IMR-90 (cell line): Measurements from ENCODE around the gene DGAT2. TPM values are rescaled to one million over a fixed set of nuclear protein-coding genes. Genes with fewer than 3 reads are reported as not detected.

Experiments used
- ATAC-seq: fragments of 200-7000 bp; cut with Tn5 transposase; 2 replicates; pipeline ENCODE4 v1.9.1; 2020; ENCODE audit warnings: low read depth, mild to moderate bottlenecking, moderate library complexity
- BruUV-seq: library from RNA; stranded (reverse); fragments of 400-500 nt; replicated peaks from 2 replicates; lab custom pipeline; 2021; lab: Mats Ljungman, UMichigan
- CTCF ChIA-PET: fragments of 300-600 bp; formaldehyde crosslinking; extraction: SDS; loops from one replicate; lab custom pipeline; 2021; ENCODE audit warnings: antibody characterized with exemption; lab: Yijun Ruan, JAX
- POLR2A ChIA-PET: fragments of 300-600 bp; sonication (Branson Sonifier 250); formaldehyde crosslinking; loops from one replicate; lab custom pipeline; 2022; ENCODE audit warnings: antibody characterized with exemption; ENCODE audit not compliant: unreplicated experiment; lab: Charles Lee
- DNase-seq: peaks from one replicate; pipeline ENCODE4 v3.0.0; 2013
- H2AFZ ChIP-seq: replicated peaks from 2 replicates; pipeline ENCODE3; 2013; ENCODE audit warnings: low read length, mild to moderate bottlenecking; ENCODE audit not compliant: poor library complexity
- H2AK5ac ChIP-seq: 2 replicates; pipeline ENCODE4 v1.6.1; 2013; ENCODE audit warnings: low read depth, low read length, inconsistent platforms
- H2AK9ac ChIP-seq: replicated peaks from 2 replicates; pipeline ENCODE3; 2013; ENCODE audit warnings: mild to moderate bottlenecking, low read depth, low read length, moderate library complexity; ENCODE audit not compliant: poor library complexity
- H2BK120ac ChIP-seq: 2 replicates; pipeline ENCODE4 v1.6.1; 2013; ENCODE audit warnings: low read depth, low read length, inconsistent platforms
- H2BK15ac ChIP-seq: 3 replicates; pipeline ENCODE4 v1.6.1; 2013; ENCODE audit warnings: low read depth, low read length, inconsistent platforms
- H2BK20ac ChIP-seq: 2 replicates; pipeline ENCODE4 v1.6.1; 2013; ENCODE audit warnings: low read depth, mild to moderate bottlenecking, inconsistent platforms, low read length, moderate library complexity
- H2BK5ac ChIP-seq: 2 replicates; pipeline ENCODE4 v1.6.1; 2013; ENCODE audit warnings: mild to moderate bottlenecking, low read depth, low read length, inconsistent platforms; ENCODE audit not compliant: poor library complexity, severe bottlenecking
- H3K14ac ChIP-seq: replicated peaks from 2 replicates; pipeline ENCODE4 v1.6.1; 2013; ENCODE audit warnings: low read depth, low read length, inconsistent platforms
- H3K18ac ChIP-seq: 2 replicates; pipeline ENCODE4 v1.6.1; 2013; ENCODE audit warnings: low read depth, low read length, control low read depth
- H3K23ac ChIP-seq: 2 replicates; pipeline ENCODE4 v1.6.1; 2013; ENCODE audit warnings: low read depth, low read length, inconsistent platforms
- H3K27ac ChIP-seq: 2 replicates; pipeline ENCODE4 v1.5.1; 2013; ENCODE audit warnings: mild to moderate bottlenecking, control low read depth, low read length; ENCODE audit not compliant: insufficient read depth
- H3K27me3 ChIP-seq: 2 replicates; pipeline ENCODE4 v1.6.1; 2013; ENCODE audit warnings: low read length; ENCODE audit not compliant: control insufficient read depth, insufficient read depth
- H3K36me3 ChIP-seq: 2 replicates; pipeline ENCODE4 v1.6.1; 2013; ENCODE audit warnings: low read length, mixed read lengths; ENCODE audit not compliant: control insufficient read depth, insufficient read depth
- H3K4ac ChIP-seq: 2 replicates; pipeline ENCODE4 v1.6.1; 2013; ENCODE audit warnings: low read depth, low read length, inconsistent platforms
- H3K4me1 ChIP-seq: 2 replicates; pipeline ENCODE4 v1.6.1; 2013; ENCODE audit warnings: low read length, mixed read lengths; ENCODE audit not compliant: control insufficient read depth, insufficient read depth
- H3K4me2 ChIP-seq: 2 replicates; pipeline ENCODE4 v1.6.1; 2013; ENCODE audit warnings: low read depth, mild to moderate bottlenecking, control low read depth, low read length, moderate library complexity
- H3K4me3 ChIP-seq: 2 replicates; pipeline ENCODE4 v1.5.1; 2013; ENCODE audit warnings: low read depth, mild to moderate bottlenecking, control low read depth, low read length, moderate library complexity; ENCODE audit not compliant: insufficient read depth
- H3K56ac ChIP-seq: 2 replicates; pipeline ENCODE4 v1.6.1; 2013; ENCODE audit warnings: low read length, inconsistent platforms; ENCODE audit not compliant: insufficient read depth; ENCODE audit errors: extremely low read depth
- H3K79me1 ChIP-seq, 2 experiments: 2 replicates each; pipeline ENCODE4 v1.6.1; 2013; ENCODE audit warnings: low read length in 2 of 2, inconsistent platforms in 1 of 2, low read depth in 1 of 2
- H3K9ac ChIP-seq: 2 replicates; pipeline ENCODE4 v1.6.1; 2013; ENCODE audit warnings: low read depth, low read length, control low read depth
- H3K9me1 ChIP-seq: 2 replicates; pipeline ENCODE4 v1.6.1; 2013; ENCODE audit warnings: low read length, inconsistent platforms; ENCODE audit not compliant: insufficient read depth
- H3K9me3 ChIP-seq: 2 replicates; pipeline ENCODE4 v1.6.1; 2013; ENCODE audit warnings: low read length; ENCODE audit not compliant: control insufficient read depth, insufficient read depth
- H4K20me1 ChIP-seq: 2 replicates; pipeline ENCODE4 v1.6.1; 2013; ENCODE audit warnings: low read length, inconsistent platforms; ENCODE audit not compliant: insufficient read depth
- H4K5ac ChIP-seq: 2 replicates; pipeline ENCODE4 v1.6.1; 2013; ENCODE audit warnings: mild to moderate bottlenecking, low read depth, low read length, control low read depth
- H4K8ac ChIP-seq, 2 experiments: 2 replicates each; pipeline ENCODE4 v1.6.1; 2013; ENCODE audit warnings: low read depth in 2 of 2, low read length in 2 of 2, control low read depth in 1 of 2, inconsistent platforms in 1 of 2
- H4K91ac ChIP-seq: 2 replicates; pipeline ENCODE4 v1.6.1; 2013; ENCODE audit warnings: low read depth, low read length, inconsistent platforms; ENCODE audit not compliant: insufficient read depth
- BHLHE40 ChIP-seq: fragments of 150-350 bp; IDR thresholded peaks from 2 replicates; pipeline ENCODE4 v1.6.1; 2016; ENCODE audit warnings: mild to moderate bottlenecking, low read depth, low read length
- CEBPB ChIP-seq: IDR thresholded peaks from 2 replicates; pipeline ENCODE4 v1.6.1; 2012; ENCODE audit warnings: low read depth, low read length, improper control_type of control experiment
- CHD1 ChIP-seq: IDR thresholded peaks from 2 replicates; pipeline ENCODE4 v1.6.1; 2012; ENCODE audit warnings: low read depth, low read length, improper control_type of control experiment
- CTCF ChIP-seq: conservative IDR thresholded peaks from 2 replicates; pipeline ENCODE4 v1.5.1; 2012; ENCODE audit warnings: mild to moderate bottlenecking, low read depth, low read length, improper control_type of control experiment
- FOS ChIP-seq: fragments of 150-350 bp; IDR thresholded peaks from 2 replicates; pipeline ENCODE4 v1.6.1; 2016; ENCODE audit warnings: low read depth, low read length
- MAFK ChIP-seq: IDR thresholded peaks from 2 replicates; pipeline ENCODE4 v1.6.1; 2012; ENCODE audit warnings: low read depth, low read length, improper control_type of control experiment
- MAZ ChIP-seq: IDR thresholded peaks from 2 replicates; pipeline ENCODE4 v1.6.1; 2012; ENCODE audit warnings: low read depth, mild to moderate bottlenecking, low read length, improper control_type of control experiment, moderate library complexity, borderline replicate concordance
- MXI1 ChIP-seq: IDR thresholded peaks from 2 replicates; pipeline ENCODE4 v1.6.1; 2012; ENCODE audit warnings: low read depth, mild to moderate bottlenecking, low read length, moderate library complexity, borderline replicate concordance
- NFE2L2 ChIP-seq: fragments of 150-350 bp; IDR thresholded peaks from 2 replicates; pipeline ENCODE4 v1.6.1; 2016; ENCODE audit warnings: low read depth, mild to moderate bottlenecking, low read length
- POLR2A ChIP-seq: IDR thresholded peaks from 2 replicates; pipeline ENCODE4 v1.6.1; 2012; ENCODE audit warnings: mild to moderate bottlenecking, low read depth, low read length
- RAD21 ChIP-seq: IDR thresholded peaks from 2 replicates; pipeline ENCODE4 v1.6.1; 2012; ENCODE audit warnings: low read length, improper control_type of control experiment
- RCOR1 ChIP-seq: IDR thresholded peaks from 2 replicates; pipeline ENCODE4 v1.6.1; 2012; ENCODE audit warnings: mild to moderate bottlenecking, low read length, improper control_type of control experiment; ENCODE audit not compliant: insufficient replicate concordance
- RFX5 ChIP-seq: IDR thresholded peaks from 2 replicates; pipeline ENCODE4 v1.8.0; 2012; ENCODE audit warnings: low read depth, mild to moderate bottlenecking, low read length, moderate library complexity
- SMC3 ChIP-seq: fragments of 150-350 bp; IDR thresholded peaks from 2 replicates; pipeline ENCODE4 v1.6.1; 2016; ENCODE audit warnings: low read depth, mild to moderate bottlenecking, antibody characterized with exemption, low read length, moderate library complexity
- USF2 ChIP-seq: fragments of 150-350 bp; IDR thresholded peaks from 2 replicates; pipeline ENCODE4 v1.6.1; 2017; ENCODE audit warnings: mild to moderate bottlenecking, antibody characterized with exemption, low read length, low read depth
- WGBS, 2 experiments: methylation state at CpG; one replicate each; pipeline versions ENCODE4 v1.1.5 to v1.1.7; 2013; ENCODE audit warnings: missing lambda C conversion rate in 2 of 2; ENCODE audit not compliant: insufficient read length in 1 of 2; ENCODE audit errors: extremely low coverage in 2 of 2; 5-methylcytosine and 5-hydroxymethylcytosine counted together
- dilution Hi-C: fragments of 300-500 bp; cut with HindIII; formaldehyde crosslinking; loops from one replicate; pipeline ENCODE4 v1.14.3; 2018; ENCODE audit warnings: low sequenced_read_pairs; ENCODE audit not compliant: unreplicated experiment
- in situ Hi-C: fragments of 300-500 bp; cut with MboI; formaldehyde crosslinking; loops from 3 replicates; pipeline ENCODE4 v1.14.3; 2019; ENCODE audit warnings: low sequenced_read_pairs, inconsistent platforms, mixed read lengths
- intact Hi-C: fragments of 100-400 bp; cut with micrococcal nuclease; formaldehyde crosslinking; loops from 2 replicates; pipeline ENCODE4 v1.10.0; 2022
- polyA plus RNA-seq, 3 experiments: library from polyadenylated mRNA; depleted of rRNA; stranded (reverse); fragments of >200 nt; gene quantifications; 2 replicates each; pipeline ENCODE4 v1.2.3, GENCODE V29; 2012; ENCODE audit warnings: low replicate concordance in 1 of 3
- total RNA-seq: library from RNA; depleted of rRNA; stranded (reverse); fragments of >200 nt; gene quantifications from 2 replicates; pipeline ENCODE4 v1.2.3, GENCODE V29; 2012
- TF ChIP-seq, protein P1 (sequence below): fragments of 150-350 bp; IDR thresholded peaks from 2 replicates; pipeline ENCODE4 v1.6.1; 2016; ENCODE audit warnings: low read depth, mild to moderate bottlenecking, low read length, moderate library complexity, borderline replicate concordance

The DGAT2 gene
- total and polyA plus RNA-seq, 2 of the 4 experiments (the other 2 are of a cell fraction), result 2.3 to 2.4 TPM

GRCh38 chr11:75841739-75842138, 73.2 kb downstream of the DGAT2 start:
- Histone ChIP-seq H3K27me3 (no peaks in the 10 kb centered on the region), H2AFZ (no peak overlapping the region), H2BK120ac (no peak overlapping the region), H3K9ac (no peak overlapping the region), H3K4ac (no peak overlapping the region), H3K4me3 (no peak overlapping the region), H2BK5ac (no peak overlapping the region), H3K56ac (no peak overlapping the region), H4K5ac (no peak overlapping the region), H3K14ac (no peak overlapping the region), H3K4me1 (no peaks in the 10 kb centered on the region), H3K79me1 (peaks cover 16 to 17% of the 10 kb centered on the region in 2 experiments), H3K36me3 (0 out of 2 replicates have a peak, but pooled peaks cover 1% of the 10 kb centered on the region), H3K27ac (no peak overlapping the region), H2AK9ac (no peak overlapping the region), H3K4me2 (no peak overlapping the region), H3K9me1 (0 out of 2 replicates have a peak, but pooled peaks cover 4% of the 10 kb centered on the region), H3K9me3 (no peaks in the 10 kb centered on the region), H4K8ac (no peak overlapping the region), H4K91ac (no peak overlapping the region), H4K20me1 (peaks cover 5% of the 10 kb centered on the region; the same call in 1 of the 2 replicates), H2BK15ac (no peak overlapping the region), H2AK5ac (no peak overlapping the region), H3K23ac (no peak overlapping the region), H2BK20ac (no peak overlapping the region), H3K18ac (no peak overlapping the region)
- ChIA-PET POLR2A (interaction anchor here (0.5 kb wide), 1 partner anchor 25 kb away, joined by 3 read pairs; no protein-coding TSS in a partner anchor), CTCF (no interaction called here)
- DNase-seq, result no peak
- no peak for TF ChIP-seq BHLHE40
- TF ChIP-seq CHD1, result no peak
- TF ChIP-seq POLR2A, result no peak
- TF ChIP-seq RCOR1, result no peak
- TF ChIP-seq FOS, result no peak
- no peak for TF ChIP-seq NFE2L2
- TF ChIP-seq MAFK, result no peak
- TF ChIP-seq RFX5, result no peak
- no peak for TF ChIP-seq SMC3
- no peak for TF ChIP-seq CEBPB
- TF ChIP-seq, protein P1, sequence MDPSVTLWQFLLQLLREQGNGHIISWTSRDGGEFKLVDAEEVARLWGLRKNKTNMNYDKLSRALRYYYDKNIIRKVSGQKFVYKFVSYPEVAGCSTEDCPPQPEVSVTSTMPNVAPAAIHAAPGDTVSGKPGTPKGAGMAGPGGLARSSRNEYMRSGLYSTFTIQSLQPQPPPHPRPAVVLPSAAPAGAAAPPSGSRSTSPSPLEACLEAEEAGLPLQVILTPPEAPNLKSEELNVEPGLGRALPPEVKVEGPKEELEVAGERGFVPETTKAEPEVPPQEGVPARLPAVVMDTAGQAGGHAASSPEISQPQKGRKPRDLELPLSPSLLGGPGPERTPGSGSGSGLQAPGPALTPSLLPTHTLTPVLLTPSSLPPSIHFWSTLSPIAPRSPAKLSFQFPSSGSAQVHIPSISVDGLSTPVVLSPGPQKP, result no peak
- no peak for TF ChIP-seq MAZ
- TF ChIP-seq CTCF, result no peak
- TF ChIP-seq RAD21, result no peak
- TF ChIP-seq USF2, result no peak
- TF ChIP-seq MXI1, result no peak
- WGBS, 2 experiments, result 89% methylated on average over 1 of the region's 2 CpGs; no CpG with 5 or more reads in 1 of the 2 experiments
- in situ Hi-C loops (no loop called here), intact Hi-C loops (loop anchor here (2.0 kb wide), 1 partner anchor 15 kb away; no protein-coding TSS in a partner anchor), dilution Hi-C loops (no loop called here)
- ATAC-seq, result no peak
- no TSS peak for BruUV-seq
